H54 (cell line): Measurements from ENCODE around the gene PCDH9.

Source experiments
- DNase-seq: peaks from one replicate; pipeline ENCODE4 v3.0.0; 2011; ENCODE audit warnings: low spot score, mixed read lengths; ENCODE audit not compliant: insufficient read length
- FAIRE-seq: peaks from 3 replicates; lab custom pipeline; 2011; peaks lifted over from hg19 to GRCh38; lab: Jason Lieb, UNC
- POLR2A ChIP-seq: IDR thresholded peaks from 2 replicates; pipeline ENCODE4 v1.6.1; 2011; ENCODE audit warnings: low read depth, mild to moderate bottlenecking, low read length

The PCDH9 gene

GRCh38 chr13:67158903-67159302 lies 71.2 kb downstream of the PCDH9 start:
- FAIRE-seq (no peak), DNase-seq (no peak)
- TF ChIP-seq POLR2A, result no peak

- no peak for TF ChIP-seq POLR2A
- DNase-seq (no peak), FAIRE-seq (no peak)
These were observed 73.4 kb downstream of the PCDH9 start for GRCh38 chr13:67156723-67157060.

- DNase-seq (no peak), FAIRE-seq (peak; percentile 81)
- TF ChIP-seq POLR2A, result no peak
These were observed 74.0 kb downstream of the PCDH9 start for GRCh38 chr13:67155898-67156722.

GRCh38 chr13:67152085-67152484 lies 78.1 kb downstream of the PCDH9 start:
- no peak for TF ChIP-seq POLR2A
- no peak for FAIRE-seq
- DNase-seq, result no peak

GRCh38 chr13:67151652-67152051 lies 78.5 kb downstream of the PCDH9 start:
- FAIRE-seq (no peak), DNase-seq (no peak)
- no peak for TF ChIP-seq POLR2A

GRCh38 chr13:67150608-67151007 lies 79.5 kb downstream of the PCDH9 start:
- no peak for FAIRE-seq
- no peak for TF ChIP-seq POLR2A
- no peak for DNase-seq

GRCh38 chr13:67148161-67148571 lies 82.0 kb downstream of the PCDH9 start:
- DNase-seq, result no peak
- no peak for FAIRE-seq

GRCh38 chr13:67147342-67148133 lies 82.6 kb downstream of the PCDH9 start:
- no peak for DNase-seq

More at GRCh38 chr13:67148161-67148571, 82.0 kb downstream of the PCDH9 start:
- no peak for TF ChIP-seq POLR2A

GRCh38 chr13:67146523-67147130 lies 83.5 kb downstream of the PCDH9 start:
- FAIRE-seq, result no peak
- no peak for TF ChIP-seq POLR2A
- DNase-seq, result no peak

More at GRCh38 chr13:67147342-67148133, 82.6 kb downstream of the PCDH9 start:
- no peak for TF ChIP-seq POLR2A
- no peak for FAIRE-seq

- DNase-seq (no peak), FAIRE-seq (no peak)
- no peak for TF ChIP-seq POLR2A
These were observed 84.2 kb downstream of the PCDH9 start for GRCh38 chr13:67145950-67146349.

GRCh38 chr13:67143544-67144115 lies 86.5 kb downstream of the PCDH9 start:
- no peak for FAIRE-seq
- no peak for TF ChIP-seq POLR2A
- DNase-seq, result no peak

GRCh38 chr13:67140006-67140405 lies 90.1 kb downstream of the PCDH9 start:
- DNase-seq, result no peak
- FAIRE-seq, result no peak
- TF ChIP-seq POLR2A, result no peak

GRCh38 chr13:67139551-67139950 lies 90.6 kb downstream of the PCDH9 start:
- FAIRE-seq (no peak), DNase-seq (no peak)
- no peak for TF ChIP-seq POLR2A

GRCh38 chr13:67138970-67139369 lies 91.2 kb downstream of the PCDH9 start:
- FAIRE-seq (no peak), DNase-seq (no peak)
- no peak for TF ChIP-seq POLR2A
